ENCODE data around the gene COL9A2.

GRCh38 chr1:40265919-40266318 lies 51.2 kb downstream of the COL9A2 start:
- no peak for TF ChIP-seq POLR2A (IDR thresholded peaks at IDR 0.05)
- TF ChIP-seq, protein P1, sequence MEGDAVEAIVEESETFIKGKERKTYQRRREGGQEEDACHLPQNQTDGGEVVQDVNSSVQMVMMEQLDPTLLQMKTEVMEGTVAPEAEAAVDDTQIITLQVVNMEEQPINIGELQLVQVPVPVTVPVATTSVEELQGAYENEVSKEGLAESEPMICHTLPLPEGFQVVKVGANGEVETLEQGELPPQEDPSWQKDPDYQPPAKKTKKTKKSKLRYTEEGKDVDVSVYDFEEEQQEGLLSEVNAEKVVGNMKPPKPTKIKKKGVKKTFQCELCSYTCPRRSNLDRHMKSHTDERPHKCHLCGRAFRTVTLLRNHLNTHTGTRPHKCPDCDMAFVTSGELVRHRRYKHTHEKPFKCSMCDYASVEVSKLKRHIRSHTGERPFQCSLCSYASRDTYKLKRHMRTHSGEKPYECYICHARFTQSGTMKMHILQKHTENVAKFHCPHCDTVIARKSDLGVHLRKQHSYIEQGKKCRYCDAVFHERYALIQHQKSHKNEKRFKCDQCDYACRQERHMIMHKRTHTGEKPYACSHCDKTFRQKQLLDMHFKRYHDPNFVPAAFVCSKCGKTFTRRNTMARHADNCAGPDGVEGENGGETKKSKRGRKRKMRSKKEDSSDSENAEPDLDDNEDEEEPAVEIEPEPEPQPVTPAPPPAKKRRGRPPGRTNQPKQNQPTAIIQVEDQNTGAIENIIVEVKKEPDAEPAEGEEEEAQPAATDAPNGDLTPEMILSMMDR (IDR thresholded peaks at IDR 0.05), result no peak
